ENCODE data around the gene TAGLN2.

TAGLN2 gene

DNA sequence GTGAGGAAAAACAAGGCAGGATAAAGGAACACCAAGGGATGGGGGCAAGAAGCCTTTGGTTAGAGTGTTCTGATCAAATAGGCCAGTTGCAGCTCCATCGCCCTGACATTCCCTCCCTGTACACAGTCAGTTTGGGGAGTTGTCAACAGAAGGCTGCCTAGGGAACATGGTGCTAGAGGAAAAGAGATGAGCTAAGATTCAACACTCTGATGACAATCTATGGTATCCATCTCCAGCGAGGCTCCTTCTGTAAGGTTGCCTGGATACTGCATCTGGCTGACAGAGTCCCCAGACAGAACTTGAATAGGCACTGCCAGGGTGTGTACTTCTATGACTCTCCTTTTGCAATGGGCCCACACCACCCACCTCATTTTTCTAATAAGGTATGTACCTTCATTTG, 40.0 kb upstream of the TAGLN2 start:
- TF ChIP-seq, protein P1, sequence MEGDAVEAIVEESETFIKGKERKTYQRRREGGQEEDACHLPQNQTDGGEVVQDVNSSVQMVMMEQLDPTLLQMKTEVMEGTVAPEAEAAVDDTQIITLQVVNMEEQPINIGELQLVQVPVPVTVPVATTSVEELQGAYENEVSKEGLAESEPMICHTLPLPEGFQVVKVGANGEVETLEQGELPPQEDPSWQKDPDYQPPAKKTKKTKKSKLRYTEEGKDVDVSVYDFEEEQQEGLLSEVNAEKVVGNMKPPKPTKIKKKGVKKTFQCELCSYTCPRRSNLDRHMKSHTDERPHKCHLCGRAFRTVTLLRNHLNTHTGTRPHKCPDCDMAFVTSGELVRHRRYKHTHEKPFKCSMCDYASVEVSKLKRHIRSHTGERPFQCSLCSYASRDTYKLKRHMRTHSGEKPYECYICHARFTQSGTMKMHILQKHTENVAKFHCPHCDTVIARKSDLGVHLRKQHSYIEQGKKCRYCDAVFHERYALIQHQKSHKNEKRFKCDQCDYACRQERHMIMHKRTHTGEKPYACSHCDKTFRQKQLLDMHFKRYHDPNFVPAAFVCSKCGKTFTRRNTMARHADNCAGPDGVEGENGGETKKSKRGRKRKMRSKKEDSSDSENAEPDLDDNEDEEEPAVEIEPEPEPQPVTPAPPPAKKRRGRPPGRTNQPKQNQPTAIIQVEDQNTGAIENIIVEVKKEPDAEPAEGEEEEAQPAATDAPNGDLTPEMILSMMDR (IDR thresholded peaks at IDR 0.05; ENCODE audit: low read depth, low read length) = no peak
- no peak overlapping the region for H3K4me3 ChIP-seq (ENCODE audit: low read depth, low read length)

DNA sequence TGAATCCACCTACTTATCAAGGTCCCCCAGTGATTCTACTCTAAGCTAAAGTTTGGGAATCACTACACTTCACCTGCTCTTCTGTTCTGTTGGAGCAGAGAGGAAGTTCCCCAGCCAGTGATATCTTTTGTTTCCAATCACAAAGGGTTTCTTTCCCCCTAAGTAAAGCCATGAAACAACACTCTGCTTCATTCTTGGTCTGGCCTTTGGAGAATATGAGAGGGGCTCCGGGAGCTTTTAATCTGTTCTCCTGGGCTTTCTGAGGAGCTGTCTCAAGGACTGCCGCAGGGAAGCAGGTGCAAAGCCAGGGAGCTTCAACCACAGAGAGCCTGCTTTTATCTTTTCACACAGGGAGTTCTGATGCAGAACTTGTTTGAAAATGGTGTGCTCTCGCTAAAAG, 38.8 kb upstream of the TAGLN2 start:
- TF ChIP-seq, protein P1 (IDR thresholded peaks at IDR 0.05; ENCODE audit: low read depth, low read length) = no peak

DNA sequence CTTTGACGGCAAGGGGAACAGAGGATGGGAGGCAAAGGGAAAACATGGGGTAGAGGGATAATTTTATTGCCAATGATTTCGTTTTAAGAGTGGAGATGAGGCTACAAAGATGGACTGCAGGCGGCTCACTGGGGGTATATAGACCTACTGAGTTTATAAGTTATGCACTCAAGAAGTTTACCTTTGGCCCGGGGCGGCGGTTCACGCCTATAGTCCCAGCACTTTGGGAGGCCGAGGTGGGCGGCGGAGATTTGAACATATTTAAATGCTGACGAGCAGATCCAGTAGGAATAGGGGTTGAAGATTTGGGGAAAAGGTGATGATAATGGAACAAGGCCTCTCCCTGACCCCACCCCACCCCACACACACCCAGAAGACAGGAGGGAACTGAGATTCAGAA, 36.9 kb upstream of the TAGLN2 start:
- TF ChIP-seq, protein P1 (IDR thresholded peaks at IDR 0.05; ENCODE audit: low read depth, low read length) = no peak
- no peak overlapping the region for H3K4me3 ChIP-seq (ENCODE audit: low read depth, low read length)

More for the DNA sequence above, 38.8 kb upstream of the TAGLN2 start:
- H3K4me3 ChIP-seq (ENCODE audit: low read depth, low read length) = no peak overlapping the region

DNA sequence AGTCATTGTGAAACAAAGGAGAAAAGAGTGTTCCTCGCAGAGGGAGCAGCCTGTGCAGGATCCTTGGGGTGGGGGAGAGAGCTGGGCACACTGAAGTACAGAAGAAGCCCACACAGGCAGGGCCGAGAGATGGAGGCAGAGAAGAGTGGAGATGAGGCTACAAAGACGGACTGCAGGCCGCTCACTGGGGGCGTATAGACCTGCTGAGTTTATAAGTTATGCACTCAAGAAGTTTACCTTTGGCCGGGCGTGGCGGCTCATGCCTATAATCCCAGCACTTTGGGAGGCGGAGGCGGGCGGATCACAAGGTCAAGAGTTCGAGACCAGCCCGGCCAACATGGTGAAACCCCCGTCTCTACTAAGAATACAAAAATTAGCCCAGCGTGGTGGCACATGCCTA, 36.3 kb upstream of the TAGLN2 start:
- no peak overlapping the region for H3K4me3 ChIP-seq (ENCODE audit: low read depth, low read length)
- TF ChIP-seq, protein P1 (IDR thresholded peaks at IDR 0.05; ENCODE audit: low read depth, low read length) = no peak

DNA sequence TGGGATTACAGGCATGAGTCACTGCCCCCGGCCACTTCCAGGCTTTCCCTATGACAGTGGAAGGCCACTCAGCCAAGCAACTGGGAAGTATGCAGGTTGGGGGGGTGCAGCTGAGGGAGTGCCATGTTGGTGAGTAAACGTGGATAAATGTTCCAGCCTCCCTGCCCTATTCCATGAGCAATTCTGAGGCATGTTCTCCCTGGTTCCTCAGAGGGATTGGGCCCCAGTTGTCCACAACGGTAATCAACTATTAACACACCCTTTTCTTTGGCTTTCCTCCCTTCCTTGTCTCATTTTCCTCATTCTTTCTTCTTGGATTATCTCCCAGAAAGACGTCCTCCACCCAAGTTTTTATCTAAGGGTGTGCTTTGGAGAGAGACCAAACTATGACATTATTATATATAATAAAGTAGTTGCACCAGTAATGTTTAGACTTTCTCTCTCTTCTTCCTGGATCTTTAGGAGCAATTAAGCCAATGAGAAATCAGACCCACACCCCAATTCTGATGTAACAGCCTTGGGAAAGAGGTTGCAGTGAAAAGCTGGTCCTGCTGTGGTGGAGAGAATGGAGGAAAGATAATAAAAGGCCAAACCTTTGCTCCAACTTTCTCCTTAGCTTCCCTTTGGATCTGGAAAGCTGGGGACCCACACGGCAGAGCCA, 35.5 kb upstream of the TAGLN2 start:
- H3K4me3 ChIP-seq (ENCODE audit: low read depth, low read length) = no peak overlapping the region
- TF ChIP-seq, protein P1 (IDR thresholded peaks at IDR 0.05; ENCODE audit: low read depth, low read length) = no peak

DNA sequence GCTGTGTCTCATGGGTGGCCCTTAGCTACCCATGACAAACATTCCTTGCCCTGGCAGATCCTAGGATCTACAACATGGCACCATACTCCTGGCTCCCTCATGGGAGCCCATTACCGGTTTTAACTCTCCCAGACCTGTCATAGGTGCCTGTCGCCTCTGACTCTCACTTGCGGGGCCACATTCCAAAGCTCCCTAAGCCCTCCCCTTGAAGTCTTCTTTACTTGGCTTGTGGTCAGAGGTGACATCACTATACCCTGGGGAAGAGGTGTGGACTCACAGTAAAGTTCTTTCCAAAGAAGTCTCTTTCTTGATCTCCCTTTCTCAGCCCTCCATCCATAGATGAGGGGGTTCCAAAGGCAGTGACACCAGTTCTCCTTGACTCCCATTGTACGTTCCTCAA, 34.1 kb upstream of the TAGLN2 start:
- TF ChIP-seq, protein P1 (IDR thresholded peaks at IDR 0.05; ENCODE audit: low read depth, low read length) = no peak
- no peak overlapping the region for H3K4me3 ChIP-seq (ENCODE audit: low read depth, low read length)

DNA sequence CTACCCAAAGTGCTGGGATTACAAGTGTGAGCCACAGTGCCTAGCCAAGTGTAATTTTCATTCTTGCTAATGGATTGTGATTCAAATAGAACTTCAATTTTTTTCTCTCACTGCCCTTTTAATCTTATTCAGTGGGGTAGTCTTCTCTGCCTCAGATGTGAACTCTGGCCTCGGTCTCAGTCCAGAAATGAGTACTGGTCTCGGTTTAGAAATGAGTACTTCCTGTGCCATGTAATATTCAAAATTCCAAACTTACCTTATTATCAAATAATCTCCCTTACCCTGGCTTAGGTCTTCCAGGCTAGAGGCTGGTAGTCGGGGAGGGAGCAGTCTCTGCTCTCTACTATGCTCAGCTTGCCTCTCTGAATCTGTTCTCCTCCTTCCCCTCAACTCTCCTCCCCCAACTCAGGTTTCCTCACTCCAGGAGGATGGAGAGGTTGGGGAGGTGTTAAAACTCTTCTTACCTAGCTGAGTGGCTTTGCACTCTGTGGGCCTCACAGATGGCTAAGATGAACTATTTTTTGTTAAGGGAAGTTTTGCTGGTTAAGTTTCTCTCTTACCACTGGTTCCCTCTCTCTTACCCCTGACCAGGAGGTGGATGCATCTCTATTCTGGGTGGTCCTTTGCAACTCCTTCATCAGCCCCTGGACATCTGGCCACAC, 33.5 kb upstream of the TAGLN2 start:
- no peak overlapping the region for H3K4me3 ChIP-seq (ENCODE audit: low read depth, low read length)
- TF ChIP-seq, protein P1 (IDR thresholded peaks at IDR 0.05; ENCODE audit: low read depth, low read length) = no peak

Data from WI38 (cell line).